HG02943 (cell line): ENCODE results near the gene TDRD9.
"Not testable (repeated sequence)": the region's sequence is repeated elsewhere in the genome, so short reads cannot be mapped to it uniquely, and the experiment has no call there.

Source experiments
- ATAC-seq: cut with Tn5 transposase; IDR thresholded peaks from one replicate; pipeline ENCODE4 v1.9.1; 2021; ENCODE audit warnings: mild to moderate bottlenecking, low read depth, moderate library complexity; ENCODE audit not compliant: unreplicated experiment

Gene TDRD9, protein sequence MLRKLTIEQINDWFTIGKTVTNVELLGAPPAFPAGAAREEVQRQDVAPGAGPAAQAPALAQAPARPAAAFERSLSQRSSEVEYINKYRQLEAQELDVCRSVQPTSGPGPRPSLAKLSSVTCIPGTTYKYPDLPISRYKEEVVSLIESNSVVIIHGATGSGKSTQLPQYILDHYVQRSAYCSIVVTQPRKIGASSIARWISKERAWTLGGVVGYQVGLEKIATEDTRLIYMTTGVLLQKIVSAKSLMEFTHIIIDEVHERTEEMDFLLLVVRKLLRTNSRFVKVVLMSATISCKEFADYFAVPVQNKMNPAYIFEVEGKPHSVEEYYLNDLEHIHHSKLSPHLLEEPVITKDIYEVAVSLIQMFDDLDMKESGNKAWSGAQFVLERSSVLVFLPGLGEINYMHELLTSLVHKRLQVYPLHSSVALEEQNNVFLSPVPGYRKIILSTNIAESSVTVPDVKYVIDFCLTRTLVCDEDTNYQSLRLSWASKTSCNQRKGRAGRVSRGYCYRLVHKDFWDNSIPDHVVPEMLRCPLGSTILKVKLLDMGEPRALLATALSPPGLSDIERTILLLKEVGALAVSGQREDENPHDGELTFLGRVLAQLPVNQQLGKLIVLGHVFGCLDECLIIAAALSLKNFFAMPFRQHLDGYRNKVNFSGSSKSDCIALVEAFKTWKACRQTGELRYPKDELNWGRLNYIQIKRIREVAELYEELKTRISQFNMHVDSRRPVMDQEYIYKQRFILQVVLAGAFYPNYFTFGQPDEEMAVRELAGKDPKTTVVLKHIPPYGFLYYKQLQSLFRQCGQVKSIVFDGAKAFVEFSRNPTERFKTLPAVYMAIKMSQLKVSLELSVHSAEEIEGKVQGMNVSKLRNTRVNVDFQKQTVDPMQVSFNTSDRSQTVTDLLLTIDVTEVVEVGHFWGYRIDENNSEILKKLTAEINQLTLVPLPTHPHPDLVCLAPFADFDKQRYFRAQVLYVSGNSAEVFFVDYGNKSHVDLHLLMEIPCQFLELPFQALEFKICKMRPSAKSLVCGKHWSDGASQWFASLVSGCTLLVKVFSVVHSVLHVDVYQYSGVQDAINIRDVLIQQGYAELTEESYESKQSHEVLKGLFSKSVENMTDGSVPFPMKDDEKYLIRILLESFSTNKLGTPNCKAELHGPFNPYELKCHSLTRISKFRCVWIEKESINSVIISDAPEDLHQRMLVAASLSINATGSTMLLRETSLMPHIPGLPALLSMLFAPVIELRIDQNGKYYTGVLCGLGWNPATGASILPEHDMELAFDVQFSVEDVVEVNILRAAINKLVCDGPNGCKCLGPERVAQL (N-terminal part only)

DNA sequence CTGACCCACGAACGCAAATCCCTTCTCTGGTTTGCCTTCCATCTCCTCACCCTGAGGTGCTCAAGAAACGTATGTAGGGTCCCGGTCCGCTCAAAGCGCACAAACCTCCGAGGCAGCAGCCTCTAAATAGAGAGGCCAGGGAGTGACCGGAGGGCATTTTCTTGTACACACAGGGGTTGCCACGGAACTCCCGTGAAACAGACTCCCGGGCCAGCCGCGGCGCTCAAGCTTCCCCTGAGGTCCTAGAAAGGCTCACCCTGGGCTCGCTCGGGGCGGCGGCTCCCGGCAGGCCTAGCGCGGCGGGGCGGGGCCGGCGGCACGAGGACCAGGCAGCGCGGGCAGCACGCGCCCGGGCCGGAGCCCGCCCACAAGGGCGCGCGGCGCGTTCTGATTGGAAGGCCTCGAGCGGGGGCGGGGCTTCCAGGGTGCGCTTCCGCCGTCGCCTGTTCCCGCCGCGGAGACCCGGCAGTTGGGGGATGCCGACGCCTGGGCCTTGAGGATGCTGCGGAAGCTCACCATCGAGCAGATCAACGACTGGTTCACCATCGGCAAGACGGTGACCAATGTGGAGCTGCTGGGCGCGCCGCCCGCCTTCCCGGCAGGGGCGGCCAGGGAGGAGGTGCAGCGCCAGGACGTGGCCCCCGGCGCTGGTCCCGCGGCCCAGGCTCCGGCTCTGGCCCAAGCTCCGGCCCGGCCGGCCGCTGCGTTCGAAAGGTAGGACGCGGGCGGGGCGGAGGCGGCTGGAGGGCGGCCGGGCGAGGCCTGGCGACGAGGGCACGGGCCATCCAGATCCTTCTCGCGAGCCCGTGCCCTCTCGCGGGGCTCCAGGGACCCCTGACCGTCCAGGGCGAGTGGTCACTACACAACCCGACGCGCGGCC lies at the start of gene TDRD9:
Gene TDRD9 (plus strand): TSS at position 446 of the 880 bp plus-strand sequence. CDS start 54 bp downstream, at position 500.
- ATAC-seq = no peak

DNA sequence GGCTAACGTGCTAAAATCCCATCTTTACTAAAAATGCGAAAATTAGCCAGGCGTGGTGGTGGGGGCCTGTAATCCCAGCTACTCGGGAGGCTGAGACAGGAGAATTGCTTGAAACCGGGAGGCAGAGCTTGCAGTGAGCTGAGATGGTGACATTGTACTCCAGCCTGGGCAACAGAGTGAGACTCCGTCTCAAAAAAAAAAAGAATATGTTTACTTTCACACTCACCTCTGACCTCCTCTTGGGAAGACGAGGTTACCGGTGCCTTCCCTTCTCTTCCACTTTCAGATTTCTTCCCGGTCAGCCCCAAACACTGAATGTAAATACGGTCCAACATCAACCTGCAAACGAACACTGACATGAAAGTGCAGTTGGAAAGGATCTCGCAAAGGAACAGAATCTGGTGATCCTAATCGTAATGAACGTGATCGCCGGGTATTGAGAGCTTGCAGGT lies 49.1 kb upstream of the TDRD9 start:
- ATAC-seq = no peak

DNA sequence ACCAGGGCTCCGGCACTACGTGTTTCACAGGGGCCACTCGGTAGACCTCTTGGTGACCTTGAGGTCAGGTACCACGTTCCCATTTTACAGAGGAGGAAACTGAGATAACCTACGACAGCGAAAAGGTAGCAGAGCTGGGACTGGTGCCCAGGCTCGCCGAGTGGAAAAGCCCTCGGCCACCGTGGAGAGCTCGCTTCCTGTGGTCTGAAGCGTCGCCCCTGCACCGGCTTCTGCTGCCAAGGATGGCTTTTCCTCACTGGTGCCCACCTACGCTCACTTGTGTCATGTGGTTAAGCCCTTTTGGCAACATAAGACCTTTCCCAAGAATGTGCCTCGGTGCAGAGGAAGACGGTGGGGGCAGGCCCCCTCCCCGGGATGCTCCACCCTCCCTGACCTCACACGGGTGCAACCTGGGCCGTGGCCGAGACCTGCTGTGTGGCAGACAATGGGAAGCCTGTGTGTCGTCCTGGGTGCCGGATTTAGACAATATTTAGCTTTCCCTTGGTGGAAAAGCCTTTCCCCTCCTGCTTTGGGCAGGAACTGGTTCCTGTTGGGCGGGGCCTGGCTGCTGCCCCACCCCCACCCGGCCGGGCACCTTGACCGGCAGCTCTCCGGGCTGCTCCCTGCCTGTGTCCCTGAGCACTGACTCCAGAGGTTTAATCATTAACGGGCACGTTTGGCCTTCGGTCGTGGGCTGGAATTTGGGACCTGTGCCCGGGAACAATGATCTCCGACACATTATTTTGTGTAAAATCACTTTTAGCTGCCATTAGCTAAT lies 48.5 kb upstream of the TDRD9 start:
- ATAC-seq = no peak

DNA sequence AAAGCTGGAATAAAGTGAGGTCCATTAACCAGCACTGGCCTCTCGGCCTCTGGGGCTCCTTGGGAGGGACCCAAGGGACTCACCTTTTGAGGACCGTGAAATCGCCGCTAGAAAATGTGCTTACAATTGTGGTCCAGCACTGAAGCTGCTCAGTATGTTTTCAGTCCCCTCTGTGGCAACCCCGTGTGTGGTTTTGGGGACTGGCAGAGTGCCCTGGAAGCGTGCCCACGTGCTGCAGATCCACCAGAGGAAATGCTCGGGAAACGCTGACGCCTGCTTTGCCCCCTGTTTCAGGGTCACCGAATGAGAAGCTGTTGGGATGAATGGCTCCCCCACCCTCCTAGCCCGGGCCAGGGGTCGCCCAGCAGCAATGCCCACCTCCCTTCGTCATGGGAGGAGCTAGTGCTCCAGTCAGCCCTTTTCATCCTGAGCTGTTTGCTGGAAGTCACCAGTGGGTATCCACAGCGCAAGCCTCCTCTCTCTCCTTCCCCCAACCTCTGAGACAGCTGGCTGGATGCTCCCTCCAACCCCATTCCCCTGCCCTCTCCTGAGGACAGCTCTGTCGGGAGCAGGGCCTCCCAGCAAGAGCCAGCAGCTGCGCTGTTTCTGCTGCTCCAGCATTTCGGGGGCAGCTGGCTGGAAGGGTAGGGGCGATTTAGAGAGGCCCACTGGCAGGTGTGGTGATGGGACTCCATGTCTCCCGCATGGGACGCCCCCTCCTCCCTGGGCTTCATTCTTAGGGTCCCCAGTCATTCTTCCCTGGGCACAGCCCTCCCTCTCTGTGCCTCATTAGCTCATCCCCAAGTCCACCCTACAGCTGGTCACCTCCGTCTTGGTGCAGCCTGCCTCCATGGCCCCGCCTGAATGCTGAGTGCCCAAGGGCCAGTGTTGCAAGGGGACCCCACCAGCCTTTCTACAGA lies 47.6 kb upstream of the TDRD9 start:
- ATAC-seq = no peak

DNA sequence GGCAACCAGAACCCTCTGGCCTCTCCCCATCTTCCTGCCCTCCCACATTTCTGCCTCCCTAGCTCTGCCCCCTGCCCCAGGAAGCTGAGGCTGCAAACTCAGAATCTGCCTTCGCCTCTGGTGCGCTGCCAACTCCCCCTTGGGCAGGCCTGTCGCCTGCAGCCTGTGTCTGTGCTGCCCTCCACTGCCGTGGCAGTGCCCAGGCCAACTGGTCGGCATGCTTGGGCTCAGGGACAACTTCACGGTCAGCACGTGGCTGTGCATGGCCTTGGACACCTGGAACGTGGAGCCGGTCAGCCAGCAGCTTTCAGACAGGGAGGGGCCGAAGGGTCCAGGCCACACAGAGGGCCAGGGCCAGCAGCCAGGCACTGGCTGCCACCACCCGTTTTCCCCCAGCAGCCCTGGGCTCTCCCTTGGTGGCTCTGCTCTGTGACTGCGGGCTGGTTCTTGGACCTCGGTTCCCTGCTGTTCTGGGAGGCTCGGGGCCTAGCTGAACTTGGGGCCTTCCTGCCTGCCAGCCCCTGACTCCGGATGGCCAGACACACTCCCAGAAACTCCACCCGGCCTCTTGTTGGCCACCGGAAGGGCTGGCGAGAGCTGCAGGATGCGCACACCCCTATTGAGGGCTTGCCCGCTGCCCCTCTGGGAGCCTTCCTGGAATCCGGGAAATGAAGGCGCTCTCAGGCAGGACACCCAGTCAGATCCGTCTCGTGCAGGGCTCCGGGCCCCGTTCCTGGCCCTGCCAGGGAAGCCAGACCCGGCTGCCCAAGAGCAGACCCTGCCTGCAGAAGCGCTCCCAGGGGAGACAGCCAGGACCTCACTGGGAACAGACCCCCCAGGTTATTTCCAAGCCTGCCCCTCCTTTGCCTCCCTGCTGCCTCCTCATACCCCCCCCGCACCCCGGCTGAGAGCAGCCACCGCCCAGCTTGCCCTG lies 46.7 kb upstream of the TDRD9 start:
- ATAC-seq = no peak

DNA sequence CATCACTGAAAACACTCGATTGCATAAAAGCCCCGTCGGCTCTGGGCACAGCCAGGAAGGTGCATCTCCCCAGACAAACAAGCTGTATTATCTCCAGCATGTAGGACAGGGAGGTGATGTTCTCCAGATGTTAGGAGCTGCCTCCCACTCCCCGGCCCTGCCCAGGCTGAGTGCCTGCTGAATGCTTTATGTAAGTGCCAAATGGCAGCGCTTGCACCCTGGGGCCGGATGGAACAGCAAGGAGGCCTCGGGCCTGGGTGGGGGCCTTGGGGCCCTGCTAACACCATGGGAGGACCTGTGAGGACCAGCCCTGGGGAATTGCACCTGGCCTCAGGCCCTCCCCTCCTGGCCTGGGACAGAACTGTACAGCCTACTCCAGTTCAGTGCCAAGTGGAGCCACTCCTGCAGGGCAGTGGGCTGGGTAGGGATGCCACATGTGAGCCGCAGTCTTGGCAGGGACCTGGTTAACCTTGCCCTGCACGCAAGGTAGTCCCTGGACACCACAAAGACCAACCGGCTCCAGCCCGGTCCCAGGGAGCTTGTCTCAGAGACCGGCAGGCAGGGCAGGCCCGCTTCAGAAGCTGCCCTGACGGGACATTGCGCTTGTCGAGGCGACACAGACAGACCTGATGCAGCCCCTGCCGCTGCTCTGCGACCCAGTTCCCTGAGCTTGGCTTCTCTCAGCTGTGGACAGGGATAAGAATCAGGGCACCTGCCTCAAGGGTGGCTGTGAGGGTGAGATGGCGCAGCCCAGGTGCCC lies 45.6 kb upstream of the TDRD9 start:
- ATAC-seq = no peak

DNA sequence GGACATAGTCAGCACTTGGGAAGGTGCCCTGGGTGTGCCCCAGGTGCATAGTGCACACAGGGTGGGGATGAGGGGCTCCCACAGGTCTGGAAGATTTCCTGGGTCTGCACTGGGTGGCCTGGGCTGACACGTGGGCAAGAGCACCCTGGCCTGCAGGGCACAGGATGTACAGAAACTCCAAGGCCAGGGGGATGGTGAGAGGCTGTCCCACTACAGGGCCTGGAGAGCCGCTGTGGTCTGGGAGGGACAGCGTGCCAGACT lies 45.1 kb upstream of the TDRD9 start:
- ATAC-seq = no peak

DNA sequence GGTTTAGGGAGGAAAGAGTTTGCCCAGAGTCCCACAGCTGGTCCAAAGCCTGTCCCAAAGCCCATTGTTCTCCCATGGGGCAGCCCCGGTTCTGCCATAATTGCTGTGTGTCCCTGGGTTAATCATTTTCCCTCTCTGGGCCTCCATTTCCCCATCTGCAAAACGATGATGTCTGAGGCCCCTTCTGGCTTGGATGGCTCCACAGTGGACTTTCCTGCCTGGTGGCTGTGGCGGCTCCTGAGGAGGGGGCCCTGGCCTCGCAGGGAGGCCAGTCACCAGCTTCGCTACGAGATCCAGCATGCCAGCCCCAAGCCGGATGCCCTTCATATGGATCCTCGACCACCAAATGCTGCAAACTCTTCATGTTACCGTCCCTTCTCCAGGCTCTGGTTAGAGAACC lies 43.4 kb upstream of the TDRD9 start:
- no peak for ATAC-seq

DNA sequence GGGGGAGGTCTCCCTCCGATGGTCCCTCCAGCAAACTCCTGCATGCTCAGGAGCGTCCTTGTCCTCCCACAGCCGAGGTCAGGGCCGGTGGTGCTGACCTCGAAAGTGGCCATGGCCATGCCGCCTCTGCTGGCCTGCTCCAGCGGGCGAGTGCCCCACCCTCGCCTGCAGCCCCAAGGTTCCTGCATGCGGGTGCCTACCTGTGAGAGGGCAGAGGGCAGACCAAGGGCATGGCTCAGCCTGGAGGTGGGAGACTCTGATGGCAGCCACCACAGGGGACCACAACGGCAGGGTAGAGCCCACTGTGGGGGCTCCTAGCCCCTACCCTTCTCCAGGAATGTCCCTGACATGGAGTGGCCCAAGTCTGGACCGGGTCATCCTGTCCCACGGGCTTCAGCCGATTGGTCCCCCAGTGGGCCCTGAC lies 42.7 kb upstream of the TDRD9 start:
- no peak for ATAC-seq

DNA sequence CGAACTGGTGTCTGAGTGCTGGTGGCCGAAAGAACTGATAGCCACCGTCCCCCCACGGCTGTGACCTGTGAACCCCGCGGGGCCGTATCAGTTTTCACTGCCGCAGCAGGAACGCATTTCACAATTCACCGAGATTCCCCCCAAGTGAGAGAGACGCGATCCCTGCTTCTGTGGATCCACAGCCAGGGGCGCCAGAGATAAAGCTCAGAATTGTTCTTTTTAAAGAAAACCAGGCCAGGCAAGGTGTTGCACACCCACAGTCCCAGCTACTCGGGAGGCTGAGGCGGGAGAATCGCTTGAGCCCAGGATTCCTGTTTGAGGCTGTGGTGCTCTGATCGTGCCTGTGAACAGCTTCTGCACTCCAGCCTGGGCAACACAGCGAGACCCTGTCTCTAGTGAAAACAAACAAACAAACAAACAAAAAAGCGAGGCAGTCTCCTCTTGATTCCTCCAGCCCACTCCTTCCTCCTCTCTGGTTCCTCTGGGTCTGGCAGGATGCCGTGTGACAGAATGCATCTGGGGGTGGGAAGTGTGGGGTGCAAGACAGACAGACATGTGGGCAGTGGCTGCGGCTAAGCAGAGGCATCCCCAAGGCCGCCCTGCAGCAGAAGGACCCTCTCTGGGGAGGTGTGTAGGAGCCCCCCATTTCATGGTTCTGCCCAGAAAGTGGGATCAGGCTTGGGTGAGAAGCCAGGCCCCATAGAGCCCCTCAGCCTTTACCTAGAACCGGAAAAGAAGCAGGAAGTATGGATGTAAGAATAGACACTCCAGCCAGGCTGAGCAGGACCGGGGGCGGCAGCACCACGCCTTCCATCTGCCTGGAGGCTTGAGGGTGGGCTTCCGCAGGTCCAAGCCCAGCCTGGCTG lies 41.7 kb upstream of the TDRD9 start:
- ATAC-seq = no peak

DNA sequence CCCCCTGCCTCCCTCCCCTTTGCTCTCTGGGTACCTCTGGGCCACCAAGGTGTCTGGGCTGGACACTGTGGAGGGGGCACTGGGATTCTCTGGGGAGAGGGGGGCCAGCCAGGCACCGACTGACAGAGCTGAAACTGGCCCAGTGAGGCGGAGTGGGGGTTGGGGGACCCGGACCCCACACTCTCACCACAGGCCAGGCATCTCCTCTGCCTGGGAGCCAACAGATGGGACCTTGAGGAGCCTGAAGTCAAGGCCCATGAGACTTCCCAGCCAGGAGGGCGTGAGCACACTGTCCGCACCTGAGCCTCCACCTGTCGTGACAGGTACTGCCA lies 41.1 kb upstream of the TDRD9 start:
- ATAC-seq = no peak

DNA sequence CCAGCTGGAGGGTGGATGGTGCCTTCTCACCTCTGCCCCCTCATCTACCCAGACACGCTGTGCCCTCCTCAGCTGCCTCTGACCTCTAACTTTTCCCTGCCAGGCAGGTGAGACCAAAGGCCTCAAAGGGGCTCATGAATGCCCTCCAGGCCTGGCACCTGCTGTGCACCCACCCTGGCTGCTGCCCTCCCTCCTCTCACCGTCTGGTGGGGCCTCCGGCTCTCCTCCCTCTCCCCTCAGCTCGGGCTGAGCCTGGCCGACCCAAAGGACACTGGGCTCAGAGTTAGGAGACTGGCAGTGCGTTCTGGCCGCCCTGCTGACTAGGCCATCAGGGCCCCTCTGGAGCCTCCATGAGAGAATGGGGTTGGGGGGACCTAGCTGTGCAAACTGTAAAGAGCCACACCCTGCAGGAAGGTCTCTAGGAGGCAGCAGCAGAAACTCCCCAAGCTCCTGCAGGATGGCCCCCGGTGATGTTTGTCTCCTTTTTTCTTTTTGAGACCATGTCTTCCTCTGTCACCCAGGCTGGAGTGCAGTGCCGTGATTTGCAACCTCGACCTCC lies 40.6 kb upstream of the TDRD9 start:
- ATAC-seq = no peak

DNA sequence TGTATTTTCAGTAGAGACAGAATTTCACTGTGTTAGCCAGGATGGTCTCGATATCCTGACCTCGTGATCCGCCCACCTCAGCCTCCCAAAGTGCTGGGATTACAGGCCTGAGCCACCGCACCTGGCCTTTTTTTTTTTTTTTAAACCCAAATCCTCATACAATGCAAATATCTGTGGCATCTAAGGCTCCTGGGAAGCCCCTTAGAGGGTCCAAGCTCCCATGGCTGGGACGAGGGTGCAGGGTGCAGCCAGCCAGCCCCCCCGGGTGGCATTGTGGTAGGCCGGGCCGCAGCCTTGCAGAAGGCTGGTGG lies 39.3 kb upstream of the TDRD9 start:
- ATAC-seq = not testable (repeated sequence)

DNA sequence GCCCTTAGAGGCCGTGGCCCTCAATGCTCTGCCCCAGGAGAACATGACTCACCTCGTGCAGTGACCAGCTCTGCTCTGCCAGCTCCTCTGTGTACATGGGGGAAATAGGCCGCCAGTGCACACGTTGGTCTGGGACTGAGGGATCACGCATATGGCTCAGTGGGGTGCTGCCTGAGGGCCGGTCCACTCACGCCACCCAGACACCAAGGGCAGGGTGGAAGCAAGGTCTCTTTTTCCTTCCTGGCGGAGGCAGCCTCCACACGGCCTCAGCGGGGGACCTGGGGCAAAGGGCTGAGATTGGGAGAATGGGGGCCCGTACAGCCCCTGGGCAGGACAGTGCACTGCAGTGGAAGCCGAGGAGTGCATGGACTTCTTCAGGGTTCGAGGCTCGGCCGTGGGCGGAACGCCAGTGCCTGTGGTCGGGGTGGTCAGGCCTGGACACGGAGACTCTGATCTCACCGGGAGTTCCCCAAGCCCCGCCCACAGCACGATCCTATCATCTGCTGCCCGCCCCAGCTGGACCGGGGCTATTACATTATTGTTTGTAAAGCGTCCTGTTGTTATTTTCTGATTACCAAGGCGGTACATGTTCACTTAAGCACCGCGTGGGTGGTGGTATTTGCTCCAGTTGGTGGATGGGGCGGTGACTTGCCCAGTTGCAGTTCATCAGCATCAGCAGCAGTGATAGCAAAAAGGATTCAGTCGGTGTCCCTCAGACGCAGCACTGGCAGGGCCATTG lies 38.8 kb upstream of the TDRD9 start:
- no peak for ATAC-seq

DNA sequence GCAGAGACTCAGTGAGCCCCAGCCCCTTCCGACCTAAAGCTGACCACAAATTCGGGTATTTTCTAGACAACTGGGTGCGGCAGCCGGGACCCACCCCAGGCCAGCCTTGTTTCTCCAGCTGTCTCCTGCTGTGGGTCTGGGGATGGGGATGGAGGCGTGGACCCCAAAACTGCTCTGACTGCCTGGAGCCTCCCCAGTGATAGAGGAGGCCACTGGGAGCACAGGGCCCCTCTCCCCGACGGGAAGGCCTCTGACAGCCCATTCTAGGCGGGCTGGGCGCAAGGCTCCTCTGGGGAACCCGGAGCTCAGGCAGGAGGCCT lies 38.2 kb upstream of the TDRD9 start:
- ATAC-seq = no peak
